Liver (tissue), 3 donors: ENCODE measurements around the gene STK40.

Experiments used
- CTCF ChIP-seq: fragments of 150-350 bp; IDR thresholded peaks from 2 replicates; pipeline ENCODE4 v1.5.1; 2017; ENCODE audit warnings: improper control_type of control experiment, low read depth, low read length; ENCODE audit not compliant: missing input control
- GABPA ChIP-seq, 2 donors: IDR thresholded peaks in 1 of 2; conservative IDR thresholded peaks in 1 of 2; 2 replicates each; pipeline ENCODE4 v1.6.1; 2016; ENCODE audit warnings: antibody characterized with exemption in 2 of 2, mild to moderate bottlenecking in 1 of 2, moderate library complexity in 1 of 2
- JUND ChIP-seq, 2 donors: IDR thresholded peaks; 2 replicates each; pipeline ENCODE4 v1.6.1; 2016; ENCODE audit warnings: antibody characterized with exemption in 2 of 2
- MAX ChIP-seq: IDR thresholded peaks from 2 replicates; pipeline ENCODE4 v1.6.1; 2016; ENCODE audit warnings: antibody characterized with exemption
- RAD21 ChIP-seq, 2 donors: IDR thresholded peaks; 2 replicates each; pipeline ENCODE4 v1.6.1; 2016; ENCODE audit warnings: antibody characterized with exemption in 2 of 2, mild to moderate bottlenecking in 2 of 2
- SP1 ChIP-seq: IDR thresholded peaks from 2 replicates; pipeline ENCODE4 v1.6.1; 2018; ENCODE audit warnings: antibody characterized with exemption, mild to moderate bottlenecking
- TAF1 ChIP-seq: conservative IDR thresholded peaks from 2 replicates; pipeline ENCODE4 v1.6.1; 2016; ENCODE audit warnings: antibody characterized with exemption, mild to moderate bottlenecking
- YY1 ChIP-seq: IDR thresholded peaks from 2 replicates; pipeline ENCODE4 v1.6.1; 2016; ENCODE audit warnings: antibody characterized with exemption, mild to moderate bottlenecking
- donor health status: healthy.
- donor health status: healthy.

- TF ChIP-seq SP1 = no peak
- TF ChIP-seq CTCF = no peak
- TF ChIP-seq TAF1 = no peak
- no peak for TF ChIP-seq MAX
- no peak for TF ChIP-seq YY1
- no peak for TF ChIP-seq JUND (IDR thresholded peaks at IDR 0.05)
- no peak for TF ChIP-seq GABPA (IDR thresholded peaks at IDR 0.05 in 1 of 2, conservative IDR thresholded peaks at IDR 0.05 in 1 of 2)
- TF ChIP-seq RAD21 (IDR thresholded peaks at IDR 0.05) = no peak
Measured at GRCh38 chr1:36359383-36359782, 26.3 kb downstream of the STK40 start.
